ENCODE results near the gene ASXL3. TPM values are rescaled to one million over a fixed set of nuclear protein-coding genes. Genes with fewer than 3 reads are reported as not detected.

Gene ASXL3
- total and polyA plus RNA-seq, 9 of the 15 experiments (the other 6 are each of a cell fraction or from before 2014, with no cell fraction given), result not detected

DNA sequence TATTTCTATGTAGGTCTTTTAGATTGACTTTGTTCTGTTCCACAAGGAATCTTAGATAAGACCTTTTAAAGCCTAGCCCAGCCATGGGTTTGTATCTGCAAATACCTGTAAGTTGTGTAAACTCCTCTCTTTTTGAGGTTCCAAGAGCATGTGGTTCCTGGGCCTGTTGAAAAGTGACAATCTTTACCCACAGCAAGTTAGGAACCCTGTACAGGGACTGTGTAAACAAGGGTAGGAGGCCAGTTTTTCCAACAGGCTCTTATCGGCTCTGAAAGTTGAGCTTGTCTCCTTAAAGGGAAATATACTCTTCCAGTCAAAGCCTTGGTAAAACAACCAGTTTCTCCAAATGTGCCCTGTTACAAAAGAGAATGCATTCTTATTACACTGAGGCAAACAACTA is 15.3 kb upstream of the ASXL3 start (continued):
- TF ChIP-seq ZFPM2 (CRISPR knock-in tag; IDR thresholded peaks at IDR 0.05), result no peak
- no peak for TF ChIP-seq PHTF2 (CRISPR knock-in tag; IDR thresholded peaks at IDR 0.05)
- TF ChIP-seq, protein P1, sequence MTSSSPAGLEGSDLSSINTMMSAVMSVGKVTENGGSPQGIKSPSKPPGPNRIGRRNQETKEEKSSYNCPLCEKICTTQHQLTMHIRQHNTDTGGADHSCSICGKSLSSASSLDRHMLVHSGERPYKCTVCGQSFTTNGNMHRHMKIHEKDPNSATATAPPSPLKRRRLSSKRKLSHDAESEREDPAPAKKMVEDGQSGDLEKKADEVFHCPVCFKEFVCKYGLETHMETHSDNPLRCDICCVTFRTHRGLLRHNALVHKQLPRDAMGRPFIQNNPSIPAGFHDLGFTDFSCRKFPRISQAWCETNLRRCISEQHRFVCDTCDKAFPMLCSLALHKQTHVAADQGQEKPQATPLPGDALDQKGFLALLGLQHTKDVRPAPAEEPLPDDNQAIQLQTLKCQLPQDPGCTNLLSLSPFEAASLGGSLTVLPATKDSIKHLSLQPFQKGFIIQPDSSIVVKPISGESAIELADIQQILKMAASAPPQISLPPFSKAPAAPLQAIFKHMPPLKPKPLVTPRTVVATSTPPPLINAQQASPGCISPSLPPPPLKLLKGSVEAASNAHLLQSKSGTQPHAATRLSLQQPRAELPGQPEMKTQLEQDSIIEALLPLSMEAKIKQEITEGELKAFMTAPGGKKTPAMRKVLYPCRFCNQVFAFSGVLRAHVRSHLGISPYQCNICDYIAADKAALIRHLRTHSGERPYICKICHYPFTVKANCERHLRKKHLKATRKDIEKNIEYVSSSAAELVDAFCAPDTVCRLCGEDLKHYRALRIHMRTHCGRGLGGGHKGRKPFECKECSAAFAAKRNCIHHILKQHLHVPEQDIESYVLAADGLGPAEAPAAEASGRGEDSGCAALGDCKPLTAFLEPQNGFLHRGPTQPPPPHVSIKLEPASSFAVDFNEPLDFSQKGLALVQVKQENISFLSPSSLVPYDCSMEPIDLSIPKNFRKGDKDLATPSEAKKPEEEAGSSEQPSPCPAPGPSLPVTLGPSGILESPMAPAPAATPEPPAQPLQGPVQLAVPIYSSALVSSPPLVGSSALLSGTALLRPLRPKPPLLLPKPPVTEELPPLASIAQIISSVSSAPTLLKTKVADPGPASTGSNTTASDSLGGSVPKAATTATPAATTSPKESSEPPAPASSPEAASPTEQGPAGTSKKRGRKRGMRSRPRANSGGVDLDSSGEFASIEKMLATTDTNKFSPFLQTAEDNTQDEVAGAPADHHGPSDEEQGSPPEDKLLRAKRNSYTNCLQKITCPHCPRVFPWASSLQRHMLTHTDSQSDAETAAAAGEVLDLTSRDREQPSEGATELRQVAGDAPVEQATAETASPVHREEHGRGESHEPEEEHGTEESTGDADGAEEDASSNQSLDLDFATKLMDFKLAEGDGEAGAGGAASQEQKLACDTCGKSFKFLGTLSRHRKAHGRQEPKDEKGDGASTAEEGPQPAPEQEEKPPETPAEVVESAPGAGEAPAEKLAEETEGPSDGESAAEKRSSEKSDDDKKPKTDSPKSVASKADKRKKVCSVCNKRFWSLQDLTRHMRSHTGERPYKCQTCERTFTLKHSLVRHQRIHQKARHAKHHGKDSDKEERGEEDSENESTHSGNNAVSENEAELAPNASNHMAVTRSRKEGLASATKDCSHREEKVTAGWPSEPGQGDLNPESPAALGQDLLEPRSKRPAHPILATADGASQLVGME (CRISPR knock-in tag; IDR thresholded peaks at IDR 0.05), result no peak
- TF ChIP-seq, protein P2, sequence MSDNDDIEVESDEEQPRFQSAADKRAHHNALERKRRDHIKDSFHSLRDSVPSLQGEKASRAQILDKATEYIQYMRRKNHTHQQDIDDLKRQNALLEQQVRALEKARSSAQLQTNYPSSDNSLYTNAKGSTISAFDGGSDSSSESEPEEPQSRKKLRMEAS (CRISPR knock-in tag; IDR thresholded peaks at IDR 0.05), result no peak
- no peak for TF ChIP-seq ZNF764 (CRISPR knock-in tag; IDR thresholded peaks at IDR 0.05; ENCODE audit: low read depth)
- no peak for TF ChIP-seq TAF15 (IDR thresholded peaks at IDR 0.05; ENCODE audit: low read depth, low read length)

All from K562 (cell line).